SU-DHL-6 (cell line): ENCODE results near the gene HS3ST4.
"Not testable (repeated sequence)": the region's sequence is repeated elsewhere in the genome, so short reads cannot be mapped to it uniquely, and the experiment has no call there.

Experiments used
- CTCF ChIP-seq: fragments of 200-600 bp; sonication (generic); IDR thresholded peaks from one replicate; pipeline ENCODE4 v1.5.1; 2017; ENCODE audit warnings: antibody characterized with exemption, mild to moderate bottlenecking, low read length, moderate library complexity; ENCODE audit not compliant: insufficient read depth, poor library complexity, severe bottlenecking
- EZH2phosphoT487 ChIP-seq: fragments of 200-600 bp; sonication (generic), shearing (Covaris generic); conservative IDR thresholded peaks from 2 replicates; pipeline ENCODE4 v1.6.1; 2018; ENCODE audit warnings: mild to moderate bottlenecking, antibody characterized with exemption, low read length, moderate library complexity, mixed read lengths

GRCh38 chr16:26098206-26098605 is 406.4 kb downstream of the HS3ST4 start:
- TF ChIP-seq CTCF, EZH2phosphoT487: not testable (repeated sequence)
